B cell (primary cell): ENCODE data around the gene LDB3. TPM values are rescaled to one million over a fixed set of nuclear protein-coding genes. Genes with fewer than 3 reads are reported as not detected.

Experiments
- ATAC-seq: fragments of 200-7000 bp; cut with Tn5 transposase; one replicate; pipeline ENCODE4 v1.10.0; 2021; ENCODE audit warnings: low read depth, mild to moderate bottlenecking, moderate number of reproducible peaks, moderate library complexity
- CTCF ChIA-PET: fragments of 350-600 bp; sonication (Branson Sonifier 250); formaldehyde crosslinking; loops from one replicate; lab custom pipeline; 2021; ENCODE audit warnings: antibody characterized with exemption, inconsistent platforms; lab: Charles Lee
- POLR2A ChIA-PET: fragments of 350-600 bp; sonication (Branson Sonifier 250); formaldehyde crosslinking; loops from one replicate; lab custom pipeline; 2021; ENCODE audit warnings: antibody characterized with exemption; lab: Charles Lee
- DNase-seq: peaks from one replicate; pipeline ENCODE4 v3.0.0; 2013
- H2AFZ ChIP-seq: 2 replicates; pipeline ENCODE4 v1.6.1; 2012; ENCODE audit warnings: mild to moderate bottlenecking, low read depth, low read length; ENCODE audit not compliant: insufficient read depth, poor library complexity, severe bottlenecking
- H3K27ac ChIP-seq, 2 donors: 1 replicate in 1 of 2; 2 replicates in 1 of 2; pipeline ENCODE4 v1.5.1; 2012 to 2013; ENCODE audit warnings: low read length in 2 of 2, mild to moderate bottlenecking in 2 of 2, moderate library complexity in 1 of 2
- H3K27me3 ChIP-seq, 4 experiments: fragments of 200-600 bp in 1 of 4; sonication (generic) in 1 of 4; replicated peaks in 1 of 4; 1 replicate in 2 of 4; 2 replicates in 2 of 4; pipeline versions ENCODE4 v1.6.1 to v1.7.0; 2013 to 2016; ENCODE audit warnings: low read length in 3 of 4, mild to moderate bottlenecking in 2 of 4, mixed read lengths in 1 of 4, moderate library complexity in 1 of 4; ENCODE audit not compliant: insufficient read depth in 4 of 4, control insufficient read depth in 3 of 4; ENCODE audit errors: control extremely low read depth in 1 of 4
- H3K36me3 ChIP-seq, 2 experiments: replicated peaks in 1 of 2; 1 replicate in 1 of 2; 2 replicates in 1 of 2; pipeline versions ENCODE4 v1.6.1 to v1.7.1; 2013; ENCODE audit warnings: low read length in 1 of 2; ENCODE audit not compliant: insufficient read depth in 2 of 2, control insufficient read depth in 1 of 2; ENCODE audit errors: control extremely low read depth in 1 of 2, extremely low read depth in 1 of 2
- H3K4me1 ChIP-seq, 2 donors: fragments of 200-600 bp in 1 of 2; sonication (generic) in 1 of 2; 1 replicate in 1 of 2; 2 replicates in 1 of 2; pipeline versions ENCODE4 v1.5.1 to v1.6.1; 2013 to 2017; ENCODE audit warnings: low read length in 2 of 2; ENCODE audit not compliant: control insufficient read depth in 2 of 2, insufficient read depth in 2 of 2
- H3K4me2 ChIP-seq: replicated peaks from 2 replicates; pipeline ENCODE3; 2012; ENCODE audit warnings: mild to moderate bottlenecking, low read depth, low read length; ENCODE audit not compliant: poor library complexity, severe bottlenecking
- H3K4me3 ChIP-seq, 5 experiments: fragments of 200-600 bp in 1 of 5; sonication (generic) in 1 of 5; 1 replicate in 3 of 5; 2 replicates in 2 of 5; pipeline versions ENCODE4 v1.5.1 to v1.7.0; 2011 to 2016; ENCODE audit warnings: low read length in 4 of 5, mild to moderate bottlenecking in 4 of 5, low read depth in 2 of 5, control low read depth in 1 of 5, moderate library complexity in 1 of 5; ENCODE audit not compliant: insufficient read depth in 1 of 5; ENCODE audit errors: control extremely low read depth in 1 of 5, extremely low read depth in 1 of 5
- H3K79me2 ChIP-seq: fragments of 200-600 bp; sonication (generic); one replicate; pipeline ENCODE4 v1.6.0; 2016; ENCODE audit warnings: low read length; ENCODE audit not compliant: control insufficient read depth, insufficient read depth
- H3K9ac ChIP-seq: fragments of 200-600 bp; sonication (generic); 2 replicates; pipeline ENCODE4 v1.6.1; 2017; ENCODE audit warnings: mild to moderate bottlenecking, low read length, moderate library complexity
- H3K9me3 ChIP-seq, 3 donors: one replicate each; pipeline versions ENCODE4 v1.6.1 to v1.7.1; 2013; ENCODE audit warnings: low read length in 2 of 3; ENCODE audit not compliant: control insufficient read depth in 2 of 3, insufficient read depth in 1 of 3; ENCODE audit errors: control extremely low read depth in 1 of 3
- H4K20me1 ChIP-seq: 2 replicates; pipeline ENCODE4 v1.6.0; 2012; ENCODE audit warnings: mild to moderate bottlenecking, low read length; ENCODE audit not compliant: insufficient read depth, control insufficient read depth, poor library complexity, severe bottlenecking
- H3K27ac Mint-ChIP-seq: one replicate; pipeline ENCODE4 v1.8.0; 2021; ENCODE audit warnings: mixed read lengths
- H3K27me3 Mint-ChIP-seq: one replicate; pipeline ENCODE4 v1.8.0; 2021; ENCODE audit warnings: mixed read lengths
- H3K4me1 Mint-ChIP-seq: one replicate; pipeline ENCODE4 v1.8.0; 2021; ENCODE audit warnings: mixed read lengths
- H3K4me3 Mint-ChIP-seq: one replicate; pipeline ENCODE4 v1.8.0; 2021; ENCODE audit warnings: mixed read lengths
- H3K9me3 Mint-ChIP-seq: one replicate; pipeline ENCODE4 v1.8.0; 2022; ENCODE audit warnings: mixed read lengths; ENCODE audit not compliant: insufficient read depth
- EZH2 ChIP-seq: IDR thresholded peaks from 2 replicates; pipeline ENCODE4 v1.6.1; 2012; ENCODE audit warnings: borderline replicate concordance, low read depth, mild to moderate bottlenecking, moderate library complexity, low read length; ENCODE audit not compliant: insufficient read depth, poor library complexity, severe bottlenecking
- WGBS: methylation state at CpG from one replicate; pipeline ENCODE4 v1.1.5; 2013; ENCODE audit warnings: missing lambda C conversion rate; ENCODE audit not compliant: insufficient coverage; 5-methylcytosine and 5-hydroxymethylcytosine counted together
- intact Hi-C: fragments of 100-400 bp; cut with micrococcal nuclease; formaldehyde crosslinking; loops from one replicate; pipeline ENCODE4 v1.10.0; 2022
- polyA plus RNA-seq: library from polyadenylated mRNA; depleted of rRNA; stranded (reverse); fragments of >200 nt; gene quantifications from 2 replicates; pipeline ENCODE4 v1.2.3, GENCODE V29; 2012
- total RNA-seq, 2 donors: library from RNA; stranded (reverse); fragments of 120-200 nt in 1 of 2; gene quantifications; 1 replicate in 1 of 2; 2 replicates in 1 of 2; pipeline versions ENCODE4 v1.2.3 to v1.2.4, GENCODE V29; 2013 to 2022
- TF ChIP-seq, protein P1 (sequence below): fragments of 200-600 bp; IDR thresholded peaks from one replicate; pipeline ENCODE4 v1.8.0; 2022; ENCODE audit warnings: antibody characterized with exemption, mild to moderate bottlenecking

Gene LDB3
- total and polyA plus RNA-seq, 2 donors (not counting 1 experiment from before 2014, with no cell fraction given), result 0.01 to 0.07 TPM

DNA sequence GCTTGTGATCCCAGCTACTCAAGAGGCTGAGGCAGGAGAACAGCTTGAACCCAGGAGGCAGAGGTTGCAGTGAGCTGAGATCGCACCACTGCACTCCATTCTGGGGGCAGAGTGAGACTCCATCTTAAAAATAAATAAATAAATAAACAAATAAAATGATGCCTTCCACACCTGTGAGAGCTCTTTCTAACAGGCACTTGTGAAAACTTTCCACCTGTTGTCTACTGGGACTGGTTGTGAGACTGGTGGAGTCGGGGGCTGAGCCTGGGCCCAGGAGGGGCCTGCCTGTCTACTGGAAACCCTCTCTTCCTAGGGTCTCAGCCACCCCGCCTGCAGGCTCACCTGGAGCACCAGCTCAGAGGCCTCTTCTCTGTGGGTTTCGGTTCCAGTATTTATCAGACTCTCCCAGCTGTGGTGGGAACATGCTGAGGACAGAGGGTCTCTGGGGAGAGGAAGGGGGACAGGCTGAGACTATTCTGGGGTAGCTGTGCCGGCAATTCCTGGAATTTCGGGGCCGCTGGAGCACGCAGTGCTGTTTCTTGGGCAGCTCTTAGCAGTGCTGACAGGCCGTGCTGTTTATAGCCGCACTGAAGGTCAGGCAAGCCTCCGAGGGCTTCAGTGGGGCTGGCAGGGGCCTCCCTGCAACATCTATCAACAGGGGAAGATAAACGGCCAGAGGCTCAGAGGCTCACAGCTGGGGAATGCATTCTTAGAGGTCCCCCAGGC is 3.8 kb downstream of the LDB3 start:
- no peaks in the 10 kb centered on the region for H4K20me1 ChIP-seq
- DNase-seq, result no peak
- H3K79me2 ChIP-seq, result no peaks in the 10 kb centered on the region
- Mint-ChIP-seq H3K4me3 (no peak overlapping the region), H3K27me3 (peaks cover 6% of the 10 kb centered on the region), H3K4me1 (peaks cover 6% of the 10 kb centered on the region), H3K9me3 (no peaks in the 10 kb centered on the region), H3K27ac (no peak overlapping the region)
- no peak overlapping the region for H3K9ac ChIP-seq
- no peak overlapping the region for H3K4me2 ChIP-seq
- no peaks in the 10 kb centered on the region for H3K9me3 ChIP-seq
- 53% methylated on average over 9 of the region's 12 CpGs for WGBS
- no peak overlapping the region for H3K27ac ChIP-seq
- ATAC-seq, result no peak
- no peak overlapping the region for H3K4me3 ChIP-seq
- TF ChIP-seq EZH2, result no peak
- TF ChIP-seq, protein P1, sequence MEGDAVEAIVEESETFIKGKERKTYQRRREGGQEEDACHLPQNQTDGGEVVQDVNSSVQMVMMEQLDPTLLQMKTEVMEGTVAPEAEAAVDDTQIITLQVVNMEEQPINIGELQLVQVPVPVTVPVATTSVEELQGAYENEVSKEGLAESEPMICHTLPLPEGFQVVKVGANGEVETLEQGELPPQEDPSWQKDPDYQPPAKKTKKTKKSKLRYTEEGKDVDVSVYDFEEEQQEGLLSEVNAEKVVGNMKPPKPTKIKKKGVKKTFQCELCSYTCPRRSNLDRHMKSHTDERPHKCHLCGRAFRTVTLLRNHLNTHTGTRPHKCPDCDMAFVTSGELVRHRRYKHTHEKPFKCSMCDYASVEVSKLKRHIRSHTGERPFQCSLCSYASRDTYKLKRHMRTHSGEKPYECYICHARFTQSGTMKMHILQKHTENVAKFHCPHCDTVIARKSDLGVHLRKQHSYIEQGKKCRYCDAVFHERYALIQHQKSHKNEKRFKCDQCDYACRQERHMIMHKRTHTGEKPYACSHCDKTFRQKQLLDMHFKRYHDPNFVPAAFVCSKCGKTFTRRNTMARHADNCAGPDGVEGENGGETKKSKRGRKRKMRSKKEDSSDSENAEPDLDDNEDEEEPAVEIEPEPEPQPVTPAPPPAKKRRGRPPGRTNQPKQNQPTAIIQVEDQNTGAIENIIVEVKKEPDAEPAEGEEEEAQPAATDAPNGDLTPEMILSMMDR, result no peak
- intact Hi-C loops, result no loop called here
- no peaks in the 10 kb centered on the region for H3K36me3 ChIP-seq
- H3K4me1 ChIP-seq, result peaks cover 0 to 5% of the 10 kb centered on the region in 2 donors
- peaks cover 0 to 3% (median 1%) of the 10 kb centered on the region in 4 experiments for H3K27me3 ChIP-seq
- ChIA-PET CTCF (no interaction called here), POLR2A (no interaction called here)
- no peak overlapping the region for H2AFZ ChIP-seq

DNA sequence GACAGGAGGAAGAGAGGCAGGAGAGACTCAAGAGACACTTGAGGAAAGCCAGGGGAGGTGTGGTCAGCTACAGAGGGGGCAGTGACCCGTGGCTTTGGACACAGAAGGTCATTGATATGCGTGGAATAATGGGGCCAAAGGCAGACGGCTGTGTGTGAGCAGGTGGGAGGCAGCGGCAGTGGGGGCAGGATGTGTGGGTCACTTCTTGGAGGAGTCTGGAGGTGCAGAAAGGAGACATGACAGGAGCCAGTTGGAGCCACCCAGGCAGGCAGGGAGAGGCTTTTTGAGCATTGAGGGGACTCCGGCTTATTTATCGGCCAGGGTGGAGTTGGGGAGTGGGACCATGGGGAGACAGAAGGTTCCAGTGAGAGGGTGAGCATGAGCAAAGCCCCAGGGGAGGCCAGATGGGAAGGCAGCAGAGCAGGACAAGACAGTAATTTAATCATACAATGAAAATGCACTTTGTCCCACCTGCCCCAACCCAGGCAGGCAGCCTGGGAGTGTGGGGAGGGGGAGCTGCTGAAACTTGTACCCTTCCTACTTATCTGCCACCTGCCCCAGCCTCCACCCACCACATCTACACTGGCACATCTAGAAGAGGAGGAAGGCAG is 5.0 kb downstream of the LDB3 start:
- Histone ChIP-seq H3K4me2 (no peak overlapping the region), H3K36me3 (no peaks in the 10 kb centered on the region), H3K9me3 (no peaks in the 10 kb centered on the region), H3K79me2 (no peaks in the 10 kb centered on the region), H4K20me1 (no peaks in the 10 kb centered on the region), H3K27ac (no peak overlapping the region), H3K4me1 (peaks cover 0 to 5% of the 10 kb centered on the region in 2 donors), H3K27me3 (peaks cover 0 to 3% (median 1%) of the 10 kb centered on the region in 4 experiments), H3K9ac (no peak overlapping the region), H3K4me3 (no peak overlapping the region), H2AFZ (no peak overlapping the region)
- Mint-ChIP-seq H3K27me3 (peaks cover 6% of the 10 kb centered on the region), H3K9me3 (no peaks in the 10 kb centered on the region), H3K4me3 (no peak overlapping the region), H3K4me1 (peaks cover 6% of the 10 kb centered on the region), H3K27ac (no peak overlapping the region)
- ChIA-PET CTCF (no interaction called here), POLR2A (no interaction called here)
- DNase-seq (no peak), ATAC-seq (no peak)
- intact Hi-C loops, result no loop called here
- TF ChIP-seq, protein P1, result no peak
- no peak for TF ChIP-seq EZH2
- 52% methylated on average over 6 of the region's 6 CpGs for WGBS
